Globus pallidus (tissue), 1 donor: ENCODE results near the gene SPDEF.

Experiments
- DNase-seq: peaks from one replicate; pipeline ENCODE4 v3.0.0-alpha.2; 2015; ENCODE audit warnings: low spot score

SPDEF gene

GRCh38 chr6:34563513-34563870 lies 7.4 kb upstream of the SPDEF start:
- DNase-seq, result no peak

- no peak for DNase-seq
Observed at GRCh38 chr6:34562861-34563512, 6.9 kb upstream of the SPDEF start.

DNA sequence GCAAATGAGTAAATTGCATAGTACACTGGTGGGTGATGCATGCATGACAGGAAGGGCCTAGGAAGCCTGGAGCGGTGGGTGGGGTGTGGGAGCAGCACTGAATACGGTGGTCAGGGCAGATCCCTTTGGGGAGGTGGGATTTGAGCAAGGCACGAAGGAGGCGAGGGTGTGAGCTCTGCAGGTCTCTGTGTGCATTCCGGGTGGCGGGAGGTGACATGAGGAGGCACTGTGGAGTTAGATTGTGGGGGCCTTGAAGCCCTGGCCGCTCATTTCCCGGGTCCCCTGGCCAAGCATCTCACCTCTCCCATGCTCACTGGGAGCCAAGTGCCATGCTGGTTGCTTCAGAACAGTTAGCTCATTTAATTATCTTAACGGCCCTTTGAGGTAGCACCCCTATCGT lies 6.2 kb upstream of the SPDEF start:
- no peak for DNase-seq

DNA sequence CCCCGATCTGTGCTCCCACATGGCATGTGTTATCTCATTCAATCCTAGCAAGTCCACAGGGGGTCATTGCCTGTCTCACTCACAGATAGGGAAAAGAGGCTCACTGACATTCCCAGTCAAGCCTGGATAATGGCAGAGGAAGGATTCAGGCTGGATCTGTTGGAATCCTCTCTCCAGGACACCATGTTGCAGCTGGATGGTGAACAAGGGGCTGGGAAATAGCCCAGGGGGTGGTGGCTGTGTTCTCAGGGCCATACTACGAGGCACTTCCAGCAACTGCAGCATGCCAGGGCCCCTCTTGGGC lies 5.0 kb upstream of the SPDEF start:
- DNase-seq, result no peak

DNA sequence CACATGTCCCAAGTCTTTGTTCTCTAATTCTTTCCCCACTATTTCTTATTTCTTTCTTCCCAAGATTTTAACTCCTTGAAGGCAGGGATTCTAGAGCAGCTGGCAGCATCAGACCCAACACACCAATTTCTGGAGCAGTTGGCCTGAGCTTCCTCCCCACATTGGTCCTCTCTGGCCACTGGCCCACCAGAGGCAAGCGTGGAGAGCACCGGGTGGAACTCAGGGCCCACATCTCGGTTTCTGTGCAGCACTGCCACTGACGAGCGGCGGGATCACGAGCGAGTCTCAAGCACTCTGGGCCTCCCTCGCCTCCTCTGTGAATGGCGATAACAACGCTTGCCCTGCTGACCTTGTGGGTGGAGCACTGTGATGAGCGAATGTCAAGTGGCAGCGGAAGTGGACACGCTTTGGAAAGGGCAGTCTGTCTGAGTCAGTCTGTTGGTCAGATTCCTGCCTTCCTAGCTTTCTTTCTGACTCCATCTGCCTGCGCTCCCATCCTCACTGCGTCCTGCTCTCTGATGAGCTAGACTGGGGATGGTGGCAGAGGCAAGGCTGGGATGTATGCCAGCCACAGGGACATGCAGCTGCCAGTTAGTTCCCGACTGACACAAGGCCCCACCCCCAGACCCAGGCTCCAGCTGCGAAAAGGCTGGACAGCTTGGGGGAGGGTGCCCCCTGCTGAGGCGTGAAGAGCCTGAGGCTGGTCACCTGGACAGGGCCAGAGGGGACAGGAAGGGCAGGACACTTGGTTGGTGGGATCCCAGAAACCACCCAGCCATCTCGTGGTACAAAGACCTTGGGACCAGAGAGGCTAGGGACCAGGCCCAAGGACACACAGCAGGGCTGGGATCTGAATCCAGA lies 4.5 kb upstream of the SPDEF start:
- DNase-seq, result peak; percentile 55

- DNase-seq, result no peak
Observed at GRCh38 chr6:34559651-34560365, 3.7 kb upstream of the SPDEF start.

GRCh38 chr6:34558172-34558714 lies 2.1 kb upstream of the SPDEF start:
- no peak for DNase-seq

- no peak for DNase-seq
Observed at GRCh38 chr6:34557228-34557627, 1.1 kb upstream of the SPDEF start.

GRCh38 chr6:34556493-34556892 lies 364 bp upstream of the SPDEF start:
- DNase-seq, result no peak

DNA sequence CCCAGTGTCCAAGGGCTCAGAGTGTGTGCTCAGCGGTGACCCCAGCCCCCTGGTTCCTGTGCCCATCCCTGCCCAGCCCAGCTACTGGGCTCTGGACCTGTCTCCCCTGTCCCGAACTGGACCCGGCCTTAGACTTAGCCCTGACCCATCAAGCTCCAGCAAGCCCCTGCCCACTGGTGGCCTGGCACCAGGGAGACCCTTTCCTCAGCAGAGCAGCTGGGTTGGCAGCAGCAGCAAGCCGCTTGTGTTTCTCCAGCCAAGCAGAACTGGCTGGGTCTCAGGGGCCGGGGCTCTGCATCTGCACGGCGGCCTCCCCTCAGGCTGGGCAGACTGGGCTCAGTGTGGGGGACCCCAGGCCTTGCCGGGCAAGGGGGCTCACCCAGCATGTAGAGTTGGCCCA lies 801 bp downstream of the SPDEF start:
- no peak for DNase-seq

- DNase-seq, result no peak
Observed at GRCh38 chr6:34555007-34555322, 1.2 kb downstream of the SPDEF start.

DNA sequence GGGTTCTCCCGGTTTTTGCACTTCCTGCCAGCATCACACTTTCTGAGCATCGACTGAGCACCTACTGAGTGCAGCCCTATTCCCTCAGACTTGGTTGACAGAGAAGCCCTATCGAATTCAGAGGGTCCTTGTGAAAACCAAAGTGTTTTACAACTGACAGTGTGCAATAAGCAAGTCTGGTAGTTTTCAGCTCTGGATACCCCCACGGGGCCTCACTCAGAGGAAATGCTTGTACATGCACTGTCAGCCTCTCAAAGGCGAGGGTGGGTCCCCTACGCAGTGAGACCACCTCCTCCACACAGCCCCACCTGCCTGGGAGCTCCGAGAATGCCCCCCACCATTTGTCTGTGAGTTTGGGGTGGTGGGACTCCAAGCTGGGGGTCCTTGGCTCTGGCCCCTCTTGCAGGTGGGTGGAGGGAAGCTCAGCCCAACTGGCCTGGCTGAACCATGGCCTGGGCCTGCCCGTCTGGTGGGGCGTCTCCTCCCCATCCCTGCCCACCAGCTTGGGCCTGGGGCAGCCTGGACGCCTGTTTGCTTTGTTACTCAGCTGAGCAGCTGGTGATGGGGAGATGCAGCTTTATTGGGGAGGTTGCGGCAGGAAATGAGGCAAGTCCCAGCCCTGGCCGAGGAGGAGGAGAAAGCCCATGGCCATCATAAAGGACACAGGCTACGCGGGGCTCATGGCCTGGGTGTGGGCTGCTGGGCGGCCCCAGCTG lies 1.7 kb downstream of the SPDEF start:
- DNase-seq, result no peak

DNA sequence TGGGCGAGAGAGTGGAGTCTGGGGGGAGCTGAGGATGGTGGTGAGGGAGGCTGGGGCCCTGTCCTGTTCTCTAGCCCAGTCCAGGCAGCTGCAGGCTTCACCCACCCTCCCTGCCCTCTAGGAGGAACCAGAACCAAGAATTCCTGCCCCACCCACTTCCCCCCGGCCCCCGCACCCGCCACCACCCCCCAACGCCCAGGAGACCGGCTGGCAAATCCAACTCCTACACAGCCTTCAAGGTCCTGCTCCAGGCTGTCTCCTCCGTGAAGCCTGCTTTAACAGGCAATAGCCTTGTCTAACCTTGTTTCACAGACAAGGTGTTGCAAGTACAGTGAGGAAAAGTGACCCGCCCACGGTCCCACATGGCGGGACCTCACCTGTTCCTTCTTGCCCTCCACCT lies 2.4 kb downstream of the SPDEF start:
- DNase-seq, result no peak

DNA sequence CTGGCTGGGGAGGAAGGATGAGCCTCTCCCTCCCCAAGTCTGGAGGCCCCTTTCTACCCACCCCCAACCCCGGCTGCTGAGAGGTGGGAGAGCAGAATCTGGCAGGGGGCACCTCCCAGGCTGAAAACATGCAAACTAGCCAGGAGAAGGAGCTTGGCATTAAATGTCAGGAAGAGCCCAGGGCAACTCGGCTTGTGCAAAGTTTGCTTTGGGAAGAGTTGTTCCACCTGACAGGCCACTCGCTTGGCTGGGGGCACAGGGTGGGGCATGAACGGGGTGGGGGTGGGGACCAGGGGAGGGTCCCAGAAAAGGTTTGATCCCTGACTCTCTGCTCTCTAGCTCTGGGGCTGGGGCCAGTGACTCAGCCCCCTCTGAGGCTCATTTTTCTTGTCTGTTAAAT lies 3.0 kb downstream of the SPDEF start:
- no peak for DNase-seq

DNA sequence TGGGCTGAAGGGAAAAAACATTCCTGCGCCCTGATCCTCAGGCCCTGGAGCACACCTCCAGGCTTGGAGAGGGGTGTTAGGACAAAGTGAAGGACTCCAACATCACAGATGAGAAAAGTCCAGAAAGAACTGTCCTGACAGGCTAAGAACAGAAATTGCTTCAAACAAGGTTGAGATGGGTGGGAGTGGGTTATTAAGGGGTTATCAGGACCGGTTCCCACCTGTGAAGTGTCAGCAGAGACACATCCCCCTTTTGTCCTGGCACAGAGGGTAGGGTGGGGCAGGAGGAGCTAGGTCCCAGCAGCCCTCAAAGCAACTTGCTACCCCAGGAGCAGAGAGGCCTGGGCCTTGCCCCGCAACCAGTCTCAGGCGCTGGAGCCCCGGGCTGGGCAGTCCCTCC lies 3.5 kb downstream of the SPDEF start:
- DNase-seq, result no peak

DNA sequence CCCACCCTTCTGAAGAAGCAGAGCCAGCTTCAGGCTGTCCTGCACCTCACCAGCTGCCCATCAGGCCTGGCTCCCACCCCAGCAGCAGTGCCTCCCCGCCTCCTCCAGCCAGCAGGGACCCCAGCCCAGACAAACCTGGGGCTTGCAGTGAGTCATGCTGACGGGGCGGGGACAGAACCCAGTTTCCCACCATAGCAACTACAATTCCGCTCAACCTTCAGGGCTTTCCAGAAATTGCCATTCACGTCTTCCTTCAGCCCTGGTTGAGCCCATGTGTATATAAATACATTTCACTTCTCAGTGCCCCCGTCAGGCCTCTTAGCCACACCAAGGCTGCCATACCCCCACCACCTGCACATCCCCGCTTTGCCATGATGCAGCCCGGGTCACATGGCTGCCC lies 4.4 kb downstream of the SPDEF start:
- DNase-seq, result no peak

- no peak for DNase-seq
Observed at GRCh38 chr6:34549804-34550202, 6.3 kb downstream of the SPDEF start.

DNA sequence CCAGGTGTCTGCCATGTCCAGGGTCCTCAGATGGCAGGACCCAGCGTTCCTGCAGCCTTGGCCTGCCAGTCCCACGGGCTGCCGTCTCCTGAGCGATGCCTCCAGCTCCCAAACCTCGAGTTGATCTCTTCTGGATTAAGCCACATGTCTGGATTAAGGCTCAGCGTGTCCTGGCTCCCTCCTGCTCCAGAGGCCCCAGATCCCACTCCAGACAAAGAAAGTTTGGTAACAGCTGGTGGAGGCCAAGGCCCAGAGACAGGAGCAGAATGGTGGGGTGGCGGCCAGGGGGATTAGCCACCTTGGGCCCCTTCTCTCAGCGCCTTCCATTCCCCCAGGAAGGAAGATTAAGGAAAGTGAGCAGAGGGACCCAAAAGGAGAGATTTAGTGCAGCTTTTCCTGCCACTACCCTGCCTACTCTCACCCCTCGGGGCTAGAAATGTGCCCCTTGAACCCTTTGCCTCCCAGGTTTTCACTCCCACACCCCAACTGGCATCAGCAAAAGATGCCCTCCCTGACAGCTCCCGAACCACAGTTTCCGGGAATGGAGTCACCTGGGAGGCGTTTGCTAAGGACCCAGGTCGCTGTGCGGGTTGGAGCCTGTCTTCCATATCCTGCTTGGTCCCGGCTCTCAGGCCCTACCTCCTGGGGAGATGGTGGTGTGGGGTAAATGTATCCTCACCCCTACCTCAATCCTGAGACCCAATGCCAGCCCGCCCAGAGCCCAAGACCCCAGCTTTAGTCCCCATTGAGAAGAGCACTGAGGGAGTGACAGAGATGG lies 6.9 kb downstream of the SPDEF start:
- DNase-seq, result no peak

GRCh38 chr6:34547701-34548644 lies 8.2 kb downstream of the SPDEF start:
- no peak for DNase-seq

GRCh38 chr6:34546551-34547321 lies 9.4 kb downstream of the SPDEF start:
- DNase-seq, result peak; percentile 18
